AG09319 (cell line): ENCODE measurements around the gene ZNF768.
"Not testable (repeated sequence)": the region's sequence is repeated elsewhere in the genome, so short reads cannot be mapped to it uniquely, and the experiment has no call there.

Experiments
- DNase-seq: peaks from one replicate; pipeline ENCODE4 v3.0.0-alpha.2; 2010; ENCODE audit warnings: low read depth; ENCODE audit errors: extremely low read depth
- CTCF ChIP-seq: IDR thresholded peaks from 2 replicates; pipeline ENCODE4 v1.5.1; 2011; ENCODE audit warnings: low read depth, mild to moderate bottlenecking, inconsistent platforms, low read length, moderate library complexity

ZNF768 gene

GRCh38 chr16:30527635-30528178, 1.3 kb upstream of the ZNF768 start:
- no peak for DNase-seq
- no peak for TF ChIP-seq CTCF

GRCh38 chr16:30526823-30527634, 663 bp upstream of the ZNF768 start:
- DNase-seq, result peak; percentile 93
- TF ChIP-seq CTCF, result peak; percentile 13

GRCh38 chr16:30525844-30526136, 576 bp downstream of the ZNF768 start:
- DNase-seq, result no peak
- TF ChIP-seq CTCF, result no peak

GRCh38 chr16:30524575-30525568, 1.5 kb downstream of the ZNF768 start:
- TF ChIP-seq CTCF, result no peak
- no peak for DNase-seq

- no peak for DNase-seq
- no peak for TF ChIP-seq CTCF
These were observed 2.4 kb downstream of the ZNF768 start for GRCh38 chr16:30523768-30524574.

GRCh38 chr16:30522702-30523463, 3.5 kb downstream of the ZNF768 start:
- DNase-seq, result not testable (repeated sequence)
